Measurements from ENCODE around the gene PPEF2. TPM values are rescaled to one million over a fixed set of nuclear protein-coding genes. Genes with fewer than 3 reads are reported as not detected.

PPEF2 gene
- total and polyA plus RNA-seq, 2 donors (not counting 1 experiment from before 2014, with no cell fraction given) = not detected

DNA sequence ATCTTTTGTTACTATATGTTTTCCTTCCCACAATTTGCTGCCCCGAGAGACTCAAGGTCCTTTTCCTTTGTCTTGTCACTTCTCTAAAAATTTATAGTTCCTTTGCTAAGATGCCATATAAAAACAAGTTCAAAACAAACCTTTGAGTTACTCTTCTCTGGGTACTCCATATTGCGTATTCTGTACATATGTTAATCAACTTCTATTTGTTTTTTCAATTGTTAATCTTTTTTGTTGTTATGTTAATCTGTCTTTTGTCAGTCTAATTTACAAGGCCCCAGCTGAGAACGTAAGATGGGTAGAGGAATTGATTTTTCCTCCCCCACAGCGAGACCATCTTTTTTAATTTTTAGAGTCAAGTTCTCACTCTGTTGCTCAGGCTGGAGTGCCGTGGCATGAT, 7.2 kb upstream of the PPEF2 start:
- H3K27me3 ChIP-seq (ENCODE audit: control insufficient read depth, insufficient read depth, low read length) = no peaks in the 10 kb centered on the region
- H4K20me1 ChIP-seq (ENCODE audit: control insufficient read depth, extremely low read depth, insufficient read depth, low read length) = no peaks in the 10 kb centered on the region
- no peaks in the 10 kb centered on the region for H3K79me2 ChIP-seq (ENCODE audit: control insufficient read depth, insufficient read depth, low read length)
- no peaks in the 10 kb centered on the region for H3K4me1 ChIP-seq (ENCODE audit: control insufficient read depth, extremely low read depth, insufficient read depth, low read length)
- no peak for TF ChIP-seq EZH2 (IDR thresholded peaks at IDR 0.05; ENCODE audit: low read length, missing control alignments)
- TF ChIP-seq, protein P1, sequence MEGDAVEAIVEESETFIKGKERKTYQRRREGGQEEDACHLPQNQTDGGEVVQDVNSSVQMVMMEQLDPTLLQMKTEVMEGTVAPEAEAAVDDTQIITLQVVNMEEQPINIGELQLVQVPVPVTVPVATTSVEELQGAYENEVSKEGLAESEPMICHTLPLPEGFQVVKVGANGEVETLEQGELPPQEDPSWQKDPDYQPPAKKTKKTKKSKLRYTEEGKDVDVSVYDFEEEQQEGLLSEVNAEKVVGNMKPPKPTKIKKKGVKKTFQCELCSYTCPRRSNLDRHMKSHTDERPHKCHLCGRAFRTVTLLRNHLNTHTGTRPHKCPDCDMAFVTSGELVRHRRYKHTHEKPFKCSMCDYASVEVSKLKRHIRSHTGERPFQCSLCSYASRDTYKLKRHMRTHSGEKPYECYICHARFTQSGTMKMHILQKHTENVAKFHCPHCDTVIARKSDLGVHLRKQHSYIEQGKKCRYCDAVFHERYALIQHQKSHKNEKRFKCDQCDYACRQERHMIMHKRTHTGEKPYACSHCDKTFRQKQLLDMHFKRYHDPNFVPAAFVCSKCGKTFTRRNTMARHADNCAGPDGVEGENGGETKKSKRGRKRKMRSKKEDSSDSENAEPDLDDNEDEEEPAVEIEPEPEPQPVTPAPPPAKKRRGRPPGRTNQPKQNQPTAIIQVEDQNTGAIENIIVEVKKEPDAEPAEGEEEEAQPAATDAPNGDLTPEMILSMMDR (conservative IDR thresholded peaks at IDR 0.05 in 1 of 2, IDR thresholded peaks at IDR 0.05 in 1 of 2; ENCODE audit: low read depth in 1 of 2, low read length in 2 of 2) = no peak
- H2AFZ ChIP-seq (ENCODE audit: low read length) = no peak overlapping the region
- DNase-seq (ENCODE audit: low read depth in 2 of 2) = no peak
- H3K4me3 ChIP-seq (replicated peaks in 1 of 4; ENCODE audit: control extremely low read depth in 1 of 4, insufficient read depth in 1 of 4, low read depth in 3 of 4, low read length in 4 of 4) = no peak overlapping the region
- H3K4me2 ChIP-seq (ENCODE audit: extremely low read depth, insufficient read depth, low read length) = no peak overlapping the region
- no peaks in the 10 kb centered on the region for H3K36me3 ChIP-seq (ENCODE audit: control insufficient read depth, insufficient read depth, low read length)
- H3K9ac ChIP-seq (ENCODE audit: insufficient read depth, low read length) = no peak overlapping the region
- no peak overlapping the region for H3K27ac ChIP-seq (ENCODE audit: insufficient read depth, low read length)
- H3K9me3 ChIP-seq (ENCODE audit: control insufficient read depth, insufficient read depth, low read depth, low read length) = no peaks in the 10 kb centered on the region

DNA sequence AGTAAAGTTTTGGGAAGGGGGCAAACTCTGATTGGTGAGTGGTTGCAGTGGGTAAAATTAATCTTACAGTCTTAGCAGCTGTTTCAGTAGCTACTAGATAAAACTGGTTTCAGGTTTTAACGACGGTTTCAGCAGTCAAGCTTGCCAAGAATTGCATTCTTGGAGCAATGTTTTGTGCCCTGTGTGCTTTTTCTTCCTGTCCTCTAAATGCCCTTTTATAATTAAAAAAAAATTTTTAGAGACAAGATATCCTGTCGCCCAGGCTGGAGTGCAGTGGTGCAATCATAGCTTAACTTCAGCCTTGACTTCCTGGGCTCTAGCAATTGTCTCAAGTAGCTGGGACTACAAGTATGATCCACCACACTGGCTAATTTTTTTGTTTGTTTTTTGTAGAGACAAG, 6.3 kb upstream of the PPEF2 start:
- no peak overlapping the region for H3K27ac ChIP-seq (ENCODE audit: insufficient read depth, low read length)
- no peak for TF ChIP-seq EZH2 (IDR thresholded peaks at IDR 0.05; ENCODE audit: low read length, missing control alignments)
- TF ChIP-seq, protein P1 (conservative IDR thresholded peaks at IDR 0.05 in 1 of 2, IDR thresholded peaks at IDR 0.05 in 1 of 2; ENCODE audit: low read depth in 1 of 2, low read length in 2 of 2) = no peak
- no peaks in the 10 kb centered on the region for H3K79me2 ChIP-seq (ENCODE audit: control insufficient read depth, insufficient read depth, low read length)
- no peak overlapping the region for H2AFZ ChIP-seq (ENCODE audit: low read length)
- H3K4me1 ChIP-seq (ENCODE audit: control insufficient read depth, extremely low read depth, insufficient read depth, low read length) = no peaks in the 10 kb centered on the region
- peak in 1 of 2 donors; percentile 1 for DNase-seq (ENCODE audit: low read depth in 2 of 2)
- no peaks in the 10 kb centered on the region for H3K9me3 ChIP-seq (ENCODE audit: control insufficient read depth, insufficient read depth, low read depth, low read length)
- no peak overlapping the region for H3K4me2 ChIP-seq (ENCODE audit: extremely low read depth, insufficient read depth, low read length)
- H3K4me3 ChIP-seq (replicated peaks in 1 of 4; ENCODE audit: control extremely low read depth in 1 of 4, insufficient read depth in 1 of 4, low read depth in 3 of 4, low read length in 4 of 4) = no peak overlapping the region
- H3K27me3 ChIP-seq (ENCODE audit: control insufficient read depth, insufficient read depth, low read length) = no peaks in the 10 kb centered on the region
- no peaks in the 10 kb centered on the region for H4K20me1 ChIP-seq (ENCODE audit: control insufficient read depth, extremely low read depth, insufficient read depth, low read length)
- no peak overlapping the region for H3K9ac ChIP-seq (ENCODE audit: insufficient read depth, low read length)
- no peaks in the 10 kb centered on the region for H3K36me3 ChIP-seq (ENCODE audit: control insufficient read depth, insufficient read depth, low read length)

DNA sequence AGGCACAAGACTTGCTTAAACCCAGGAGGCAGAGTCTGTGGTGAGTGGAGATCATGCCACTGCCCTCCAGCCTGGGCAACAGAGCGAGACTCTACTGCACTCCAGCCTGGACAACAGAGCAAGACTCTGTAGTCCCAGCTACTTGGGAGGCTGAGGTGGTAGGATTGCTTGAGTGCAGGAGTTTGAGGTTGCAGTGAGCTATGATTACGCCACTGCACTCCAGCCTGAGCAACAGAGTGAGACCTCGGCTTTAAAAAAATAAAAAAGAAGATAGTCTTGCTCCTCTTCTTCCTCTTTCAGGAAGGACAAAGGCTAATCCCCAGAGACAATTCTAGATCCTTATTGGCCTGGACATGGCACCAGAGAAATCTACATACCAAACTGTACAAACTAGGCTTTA, 5.7 kb upstream of the PPEF2 start:
- Histone ChIP-seq H3K4me2 (ENCODE audit: extremely low read depth, insufficient read depth, low read length) (no peak overlapping the region), H3K36me3 (ENCODE audit: control insufficient read depth, insufficient read depth, low read length) (no peaks in the 10 kb centered on the region), H3K27me3 (ENCODE audit: control insufficient read depth, insufficient read depth, low read length) (no peaks in the 10 kb centered on the region), H4K20me1 (ENCODE audit: control insufficient read depth, extremely low read depth, insufficient read depth, low read length) (no peaks in the 10 kb centered on the region), H2AFZ (ENCODE audit: low read length) (no peak overlapping the region), H3K9me3 (ENCODE audit: control insufficient read depth, insufficient read depth, low read depth, low read length) (no peaks in the 10 kb centered on the region), H3K27ac (ENCODE audit: insufficient read depth, low read length) (no peak overlapping the region), H3K9ac (ENCODE audit: insufficient read depth, low read length) (no peak overlapping the region), H3K79me2 (ENCODE audit: control insufficient read depth, insufficient read depth, low read length) (no peaks in the 10 kb centered on the region), H3K4me3 (replicated peaks in 1 of 4; ENCODE audit: control extremely low read depth in 1 of 4, insufficient read depth in 1 of 4, low read depth in 3 of 4, low read length in 4 of 4) (no peak overlapping the region), H3K4me1 (ENCODE audit: control insufficient read depth, extremely low read depth, insufficient read depth, low read length) (no peaks in the 10 kb centered on the region)
- no peak for DNase-seq (ENCODE audit: low read depth in 2 of 2)
- TF ChIP-seq EZH2 (IDR thresholded peaks at IDR 0.05; ENCODE audit: low read length, missing control alignments) = no peak
- TF ChIP-seq, protein P1 (conservative IDR thresholded peaks at IDR 0.05 in 1 of 2, IDR thresholded peaks at IDR 0.05 in 1 of 2; ENCODE audit: low read depth in 1 of 2, low read length in 2 of 2) = no peak
